K562 (cell line): ENCODE results near the gene SCAMP3. TPM values are rescaled to one million over a fixed set of nuclear protein-coding genes. Genes with fewer than 3 reads are reported as not detected.

ENCODE experiments used
- EGR1 ChIP-seq: fragments of 450-650 bp; conservative IDR thresholded peaks from 2 replicates; pipeline ENCODE4 v1.6.1; 2017; ENCODE audit warnings: mild to moderate bottlenecking
- HDAC2 ChIP-seq: fragments of 450-650 bp; IDR thresholded peaks from 2 replicates; pipeline ENCODE4 v1.6.1; 2016; ENCODE audit warnings: mild to moderate bottlenecking
- HSF4 ChIP-seq: fragments of 250-450 bp; sonication (Bioruptor Pico); IDR thresholded peaks from 2 replicates; pipeline ENCODE4 v2.1.2; 2022; ENCODE audit warnings: mild to moderate bottlenecking, moderate library complexity, borderline replicate concordance
- KDM1A ChIP-seq, 2 experiments: fragments of 450-650 bp; IDR thresholded peaks; 2 replicates each; pipeline ENCODE4 v1.6.1; 2016; ENCODE audit warnings: mild to moderate bottlenecking in 2 of 2
- KLF6 ChIP-seq: fragments of 250-450 bp; sonication (Bioruptor Pico); IDR thresholded peaks from 2 replicates; pipeline ENCODE4 v1.4.0; 2020; ENCODE audit warnings: mild to moderate bottlenecking, moderate library complexity, borderline replicate concordance
- NCOR1 ChIP-seq: fragments of 450-650 bp; IDR thresholded peaks from 2 replicates; pipeline ENCODE4 v1.6.1; 2016; ENCODE audit warnings: mild to moderate bottlenecking, moderate library complexity
- NFE2 ChIP-seq: IDR thresholded peaks from 2 replicates; pipeline ENCODE4 v1.6.1; 2014; ENCODE audit warnings: antibody characterized with exemption, low read depth
- NFXL1 ChIP-seq: fragments of 450-650 bp; formaldehyde crosslinking; IDR thresholded peaks from 2 replicates; pipeline ENCODE4 v1.4.0; 2021; ENCODE audit warnings: mild to moderate bottlenecking
- SMAD3 ChIP-seq: fragments of 450-650 bp; formaldehyde crosslinking; conservative IDR thresholded peaks from 2 replicates; pipeline ENCODE4 v1.4.0; 2020; ENCODE audit warnings: mild to moderate bottlenecking
- SMARCA5 ChIP-seq: fragments of 450-650 bp; IDR thresholded peaks from 2 replicates; pipeline ENCODE4 v1.6.1; 2016
- TEAD1 ChIP-seq, 2 experiments: fragments of 450-650 bp in 1 of 2; sonication (generic) in 1 of 2; formaldehyde crosslinking; IDR thresholded peaks; 2 replicates each; pipeline versions ENCODE4 v1.4.0 to v1.8.0; 2020 to 2022; ENCODE audit warnings: mild to moderate bottlenecking in 2 of 2, missing genetic modification reagents in 1 of 2
- TRIM24 ChIP-seq, 2 experiments: fragments of 450-650 bp; IDR thresholded peaks; 2 replicates each; pipeline ENCODE4 v1.6.1; 2016
- ZNF124 ChIP-seq: sonication (generic); formaldehyde crosslinking; IDR thresholded peaks from 2 replicates; pipeline ENCODE4 v1.8.1; 2022; ENCODE audit warnings: missing genetic modification reagents
- ZNF324 ChIP-seq: fragments of 250-450 bp; sonication (Bioruptor Pico); IDR thresholded peaks from 2 replicates; pipeline ENCODE4 v1.4.0; 2020; ENCODE audit warnings: mild to moderate bottlenecking
- ZNF695 ChIP-seq: fragments of 450-650 bp; formaldehyde crosslinking; IDR thresholded peaks from 2 replicates; pipeline ENCODE4 v1.4.0; 2020; ENCODE audit warnings: mild to moderate bottlenecking, moderate library complexity
- ZNF717 ChIP-seq: fragments of 250-450 bp; sonication (Bioruptor Pico); IDR thresholded peaks from 2 replicates; pipeline ENCODE4 v1.5.0; 2021
- ZNF75A ChIP-seq: fragments of 450-650 bp; formaldehyde crosslinking; IDR thresholded peaks from 2 replicates; pipeline ENCODE4 v1.4.0; 2020; ENCODE audit warnings: mild to moderate bottlenecking
- polyA plus RNA-seq, 8 experiments: library from polyadenylated mRNA; depleted of rRNA in 4 of 8; stranded (reverse) in 5 of 8; unstranded in 3 of 8; fragments of >200 nt; fragmentation: Nextera tagmentation in 2 of 8; fragmentation: Illumina TruSeq in 1 of 8; extraction: Ambion mirVana in 2 of 8; extraction: Trizol in 1 of 8; gene quantifications; 2 replicates each; pipeline versions ENCODE4 v1.2.1 to v1.2.3, GENCODE V29; 2011 to 2014; ENCODE audit warnings: inconsistent platforms in 1 of 8, missing spikeins in 1 of 8
- total RNA-seq, 7 experiments: library from RNA; depleted of rRNA in 6 of 7; stranded (reverse); fragments of >200 nt in 6 of 7; fragmentation: Illumina TruSeq in 2 of 7; extraction: Trizol in 2 of 7; gene quantifications; 2 replicates each; pipeline versions ENCODE4 v1.2.1 to v1.2.3, GENCODE V29; 2011 to 2021; ENCODE audit warnings: low replicate concordance in 1 of 7
- TF ChIP-seq, protein P1 (sequence below): sonication (generic); formaldehyde crosslinking; IDR thresholded peaks from 2 replicates; pipeline ENCODE4 v1.8.0; 2023; ENCODE audit warnings: mild to moderate bottlenecking, missing genetic modification reagents
- TF ChIP-seq, protein P2 (sequence below): fragments of 450-650 bp; IDR thresholded peaks from one replicate; pipeline ENCODE4 v1.6.1; 2018; ENCODE audit warnings: mild to moderate bottlenecking, moderate library complexity; ENCODE audit not compliant: partially characterized antibody
- TF ChIP-seq, protein P3 (sequence below): fragments of 250-450 bp; sonication (Bioruptor Pico); IDR thresholded peaks from 2 replicates; pipeline ENCODE4 v1.5.0; 2021

Gene SCAMP3
- total and polyA plus RNA-seq, 9 of the 15 experiments (the other 6 are each of a cell fraction or from before 2014, with no cell fraction given) = 14.2 to 131 (median 86.1) TPM

DNA sequence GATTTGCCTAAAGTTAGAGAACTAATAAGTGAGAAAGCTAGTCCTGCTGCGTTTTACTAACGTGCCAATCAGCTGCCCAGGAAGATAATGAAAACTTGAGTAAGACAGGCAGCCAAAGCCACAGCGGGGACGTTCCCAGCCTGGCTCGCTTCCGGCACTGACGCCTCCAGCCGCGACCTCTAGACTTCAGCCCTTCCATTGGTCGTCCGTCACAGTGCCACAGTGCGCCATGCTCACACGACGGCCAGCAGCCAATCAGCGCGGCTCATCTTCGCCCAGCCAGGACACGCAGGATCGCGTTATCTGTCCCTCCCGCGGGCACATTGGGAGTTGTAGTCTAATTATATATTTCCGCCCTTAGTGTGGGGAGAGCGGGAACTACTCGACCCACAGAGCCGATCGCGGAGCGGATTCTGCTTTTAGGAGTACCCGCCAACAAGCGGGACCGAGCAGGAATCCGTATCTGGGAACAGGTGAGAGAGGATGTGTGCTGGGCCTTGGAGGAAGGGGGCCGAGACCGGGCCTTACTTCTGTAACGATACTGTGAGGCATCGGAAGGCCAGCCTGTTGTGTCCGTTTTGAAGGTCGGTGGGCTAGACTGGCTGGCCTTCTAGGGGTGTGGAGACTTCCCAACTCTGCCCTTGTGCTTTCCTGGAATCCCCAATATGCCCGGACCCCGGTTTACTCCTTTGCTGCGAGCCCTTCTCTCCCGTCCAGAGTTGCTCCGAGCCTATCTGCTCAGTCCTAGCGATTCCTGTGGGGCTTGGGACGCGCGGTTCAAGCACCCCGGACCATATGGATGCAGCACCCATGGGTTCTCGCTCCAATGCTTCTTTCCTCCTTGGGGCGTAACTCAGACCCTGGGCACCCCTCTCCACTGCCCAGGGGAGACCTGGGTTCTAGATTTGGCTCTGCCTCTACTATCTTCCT is 46.6 kb upstream of the SCAMP3 start, which contains the start of gene FDPS (continued):
- TF ChIP-seq, protein P1, sequence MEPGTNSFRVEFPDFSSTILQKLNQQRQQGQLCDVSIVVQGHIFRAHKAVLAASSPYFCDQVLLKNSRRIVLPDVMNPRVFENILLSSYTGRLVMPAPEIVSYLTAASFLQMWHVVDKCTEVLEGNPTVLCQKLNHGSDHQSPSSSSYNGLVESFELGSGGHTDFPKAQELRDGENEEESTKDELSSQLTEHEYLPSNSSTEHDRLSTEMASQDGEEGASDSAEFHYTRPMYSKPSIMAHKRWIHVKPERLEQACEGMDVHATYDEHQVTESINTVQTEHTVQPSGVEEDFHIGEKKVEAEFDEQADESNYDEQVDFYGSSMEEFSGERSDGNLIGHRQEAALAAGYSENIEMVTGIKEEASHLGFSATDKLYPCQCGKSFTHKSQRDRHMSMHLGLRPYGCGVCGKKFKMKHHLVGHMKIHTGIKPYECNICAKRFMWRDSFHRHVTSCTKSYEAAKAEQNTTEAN (CRISPR knock-in tag) = no peak
- peak; percentile 34; the same call in 1 of the 2 replicates for TF ChIP-seq EGR1
- no peak for TF ChIP-seq TRIM24 (IDR thresholded peaks at IDR 0.05)
- no peak for TF ChIP-seq KDM1A (IDR thresholded peaks at IDR 0.05)
- TF ChIP-seq ZNF695 = no peak
- no peak for TF ChIP-seq KLF6 (CRISPR knock-in tag)
- TF ChIP-seq, protein P2, sequence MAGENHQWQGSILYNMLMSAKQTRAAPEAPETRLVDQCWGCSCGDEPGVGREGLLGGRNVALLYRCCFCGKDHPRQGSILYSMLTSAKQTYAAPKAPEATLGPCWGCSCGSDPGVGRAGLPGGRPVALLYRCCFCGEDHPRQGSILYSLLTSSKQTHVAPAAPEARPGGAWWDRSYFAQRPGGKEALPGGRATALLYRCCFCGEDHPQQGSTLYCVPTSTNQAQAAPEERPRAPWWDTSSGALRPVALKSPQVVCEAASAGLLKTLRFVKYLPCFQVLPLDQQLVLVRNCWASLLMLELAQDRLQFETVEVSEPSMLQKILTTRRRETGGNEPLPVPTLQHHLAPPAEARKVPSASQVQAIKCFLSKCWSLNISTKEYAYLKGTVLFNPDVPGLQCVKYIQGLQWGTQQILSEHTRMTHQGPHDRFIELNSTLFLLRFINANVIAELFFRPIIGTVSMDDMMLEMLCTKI = no peak
- no peak for TF ChIP-seq ZNF717
- TF ChIP-seq NCOR1 = no peak
- TF ChIP-seq ZNF75A (CRISPR knock-in tag) = no peak
- no peak for TF ChIP-seq SMAD3 (CRISPR knock-in tag)
- TF ChIP-seq, protein P3, sequence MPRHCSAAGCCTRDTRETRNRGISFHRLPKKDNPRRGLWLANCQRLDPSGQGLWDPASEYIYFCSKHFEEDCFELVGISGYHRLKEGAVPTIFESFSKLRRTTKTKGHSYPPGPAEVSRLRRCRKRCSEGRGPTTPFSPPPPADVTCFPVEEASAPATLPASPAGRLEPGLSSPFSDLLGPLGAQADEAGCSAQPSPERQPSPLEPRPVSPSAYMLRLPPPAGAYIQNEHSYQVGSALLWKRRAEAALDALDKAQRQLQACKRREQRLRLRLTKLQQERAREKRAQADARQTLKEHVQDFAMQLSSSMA = no peak
- TF ChIP-seq HDAC2 = 0 out of 2 replicates have a peak, but pooled peaks have one; percentile 19
- no peak for TF ChIP-seq TEAD1 (CRISPR knock-in tag; IDR thresholded peaks at IDR 0.05)
- no peak for TF ChIP-seq SMARCA5
- TF ChIP-seq NFE2 = no peak
- no peak for TF ChIP-seq ZNF324
- no peak for TF ChIP-seq HSF4 (CRISPR knock-in tag)
- no peak for TF ChIP-seq ZNF124
- TF ChIP-seq NFXL1 = no peak
